GM21360 (cell line): ENCODE results near the gene RBM47.

Source experiments
- ATAC-seq: cut with Tn5 transposase; IDR thresholded peaks from one replicate; pipeline ENCODE4 v1.9.1; 2021; ENCODE audit warnings: mild to moderate bottlenecking, moderate library complexity; ENCODE audit not compliant: unreplicated experiment

RBM47 gene

GRCh38 chr4:40626183-40626990, 3.3 kb downstream of the RBM47 start:
- no peak for ATAC-seq

- ATAC-seq = no peak
These were observed 6.0 kb downstream of the RBM47 start for GRCh38 chr4:40623707-40624106.

- no peak for ATAC-seq
These were observed 6.8 kb downstream of the RBM47 start for GRCh38 chr4:40622913-40623312.

GRCh38 chr4:40621592-40622512, 7.8 kb downstream of the RBM47 start:
- ATAC-seq = peak; percentile 59

GRCh38 chr4:40621229-40621591, 8.5 kb downstream of the RBM47 start:
- peak; percentile 42 for ATAC-seq

GRCh38 chr4:40619600-40619999, 10.1 kb downstream of the RBM47 start:
- no peak for ATAC-seq

- no peak for ATAC-seq
These were observed 11.8 kb downstream of the RBM47 start for GRCh38 chr4:40617872-40618271.

- no peak for ATAC-seq
These were observed 15.6 kb downstream of the RBM47 start for GRCh38 chr4:40614031-40614430.

GRCh38 chr4:40613456-40613855, 16.2 kb downstream of the RBM47 start:
- no peak for ATAC-seq

- ATAC-seq = no peak
These were observed 16.8 kb downstream of the RBM47 start for GRCh38 chr4:40612831-40613230.

GRCh38 chr4:40612283-40612682, 17.4 kb downstream of the RBM47 start:
- ATAC-seq = no peak

- ATAC-seq = no peak
These were observed 21.0 kb downstream of the RBM47 start for GRCh38 chr4:40608628-40609027.

- ATAC-seq = no peak
These were observed 22.4 kb downstream of the RBM47 start for GRCh38 chr4:40607221-40607620.

- no peak for ATAC-seq
These were observed 23.4 kb downstream of the RBM47 start for GRCh38 chr4:40606239-40606767.

- ATAC-seq = no peak
These were observed 26.4 kb downstream of the RBM47 start for GRCh38 chr4:40603281-40603680.

GRCh38 chr4:40601641-40602040, 28.0 kb downstream of the RBM47 start:
- ATAC-seq = no peak

GRCh38 chr4:40600850-40601249, 28.8 kb downstream of the RBM47 start:
- ATAC-seq = no peak

GRCh38 chr4:40599431-40599830, 30.2 kb downstream of the RBM47 start:
- ATAC-seq = no peak

- no peak for ATAC-seq
These were observed 33.1 kb downstream of the RBM47 start for GRCh38 chr4:40596522-40596921.

- no peak for ATAC-seq
These were observed 33.7 kb downstream of the RBM47 start for GRCh38 chr4:40595981-40596380.

- ATAC-seq = no peak
These were observed 35.1 kb downstream of the RBM47 start for GRCh38 chr4:40594261-40595178.
